Sigmoid colon (tissue), 7 donors: ENCODE data around the gene PALMD. TPM values are rescaled to one million over a fixed set of nuclear protein-coding genes. Genes with fewer than 3 reads are reported as not detected.

Experiments used
- DNase-seq: peaks from one replicate; pipeline ENCODE4 v3.0.0-alpha.2; 2019
- H3K27ac ChIP-seq, 4 donors: fragments of 200-600 bp; sonication (generic); one replicate each; pipeline ENCODE4 v1.5.1; 2016 to 2019; ENCODE audit warnings: mild to moderate bottlenecking in 1 of 4
- H3K27me3 ChIP-seq, 3 donors: fragments of 200-600 bp; sonication (generic); one replicate each; pipeline ENCODE4 v1.5.1; 2019; ENCODE audit warnings: mild to moderate bottlenecking in 1 of 3
- H3K36me3 ChIP-seq, 4 donors: fragments of 200-600 bp; sonication (generic); one replicate each; pipeline ENCODE4 v1.5.1; 2016 to 2019
- H3K4me1 ChIP-seq, 4 donors: fragments of 200-600 bp; sonication (generic); one replicate each; pipeline ENCODE4 v1.5.1; 2017 to 2019
- H3K4me3 ChIP-seq, 4 donors: fragments of 200-600 bp; sonication (generic); one replicate each; pipeline ENCODE4 v1.5.1; 2017 to 2019; ENCODE audit warnings: mild to moderate bottlenecking in 2 of 4, moderate library complexity in 1 of 4
- H3K9me3 ChIP-seq, 4 donors: fragments of 200-600 bp in 3 of 4; sonication (generic) in 3 of 4; one replicate each; pipeline versions ENCODE4 v1.5.1 to v1.6.1; 2013 to 2019
- EP300 ChIP-seq, 4 donors: sonication (generic); formaldehyde crosslinking; IDR thresholded peaks; one replicate each; pipeline ENCODE4 v1.6.1; 2017; ENCODE audit warnings: antibody characterized with exemption in 4 of 4
- POLR2A ChIP-seq, 2 donors: fragments of 450-650 bp; IDR thresholded peaks; one replicate each; pipeline ENCODE4 v1.6.1; 2016; ENCODE audit warnings: antibody characterized with exemption in 2 of 2, mild to moderate bottlenecking in 2 of 2, moderate library complexity in 2 of 2
- POLR2AphosphoS5 ChIP-seq, 4 donors: sonication (generic); formaldehyde crosslinking; IDR thresholded peaks; one replicate each; pipeline ENCODE4 v1.6.1; 2017; ENCODE audit warnings: antibody characterized with exemption in 4 of 4
- WGBS, 2 donors: extraction: QIAGEN DNeasy Blood & Tissue Kit; methylation state at CpG; one replicate each; pipeline ENCODE4 v1.1.7; 2013; 5-methylcytosine and 5-hydroxymethylcytosine counted together
- intact Hi-C: fragments of 100-400 bp; cut with DNase I; formaldehyde crosslinking; loops from one replicate; pipeline ENCODE4 v1.15.1; 2023
- polyA plus RNA-seq, 3 donors: library from polyadenylated mRNA; stranded (reverse); fragments of 200-250 nt; gene quantifications; one replicate each; pipeline ENCODE4 v1.2.3, GENCODE V29; 2013
- total RNA-seq, 4 donors: library from RNA; depleted of rRNA; stranded (reverse); fragments of >200 nt; gene quantifications; one replicate each; pipeline ENCODE4 v1.1.0, GENCODE V29; 2016
- TF ChIP-seq, protein P1 (sequence below), 4 experiments: fragments of 450-650 bp in 3 of 4; fragments of 200-600 bp in 1 of 4; IDR thresholded peaks; one replicate each; pipeline ENCODE4 v1.5.1; 2016 to 2019; ENCODE audit warnings: antibody characterized with exemption in 4 of 4, mild to moderate bottlenecking in 3 of 4, moderate library complexity in 2 of 4
- donor health status: healthy with polysubstance abuse.
- donor health status: Bipolar disorder and iron deficiency.
- donor health status: healthy.

Gene PALMD
- total and polyA plus RNA-seq, 7 donors: 0.92 to 20.2 (median 8.1) TPM

DNA sequence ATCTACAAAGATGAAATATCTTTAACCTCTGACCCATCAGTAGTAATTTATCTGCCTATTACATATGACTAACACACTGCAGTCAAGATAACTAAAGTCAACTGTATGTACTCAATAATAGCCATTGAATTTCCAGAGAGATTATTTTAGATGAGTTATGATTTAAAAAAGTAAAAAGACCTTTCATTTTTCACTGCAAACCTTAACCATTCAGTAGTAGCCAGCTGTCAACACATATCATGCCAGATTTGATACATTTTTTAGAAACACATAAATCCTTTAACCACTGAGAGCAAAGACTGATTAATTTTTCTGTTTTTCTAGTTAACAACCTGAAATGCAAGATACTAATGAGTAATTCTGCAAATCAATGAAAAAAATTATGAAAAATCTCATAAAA is 31.0 kb downstream of the PALMD start:
- TF ChIP-seq POLR2A (IDR thresholded peaks at IDR 0.05): no peak
- TF ChIP-seq, protein P1, sequence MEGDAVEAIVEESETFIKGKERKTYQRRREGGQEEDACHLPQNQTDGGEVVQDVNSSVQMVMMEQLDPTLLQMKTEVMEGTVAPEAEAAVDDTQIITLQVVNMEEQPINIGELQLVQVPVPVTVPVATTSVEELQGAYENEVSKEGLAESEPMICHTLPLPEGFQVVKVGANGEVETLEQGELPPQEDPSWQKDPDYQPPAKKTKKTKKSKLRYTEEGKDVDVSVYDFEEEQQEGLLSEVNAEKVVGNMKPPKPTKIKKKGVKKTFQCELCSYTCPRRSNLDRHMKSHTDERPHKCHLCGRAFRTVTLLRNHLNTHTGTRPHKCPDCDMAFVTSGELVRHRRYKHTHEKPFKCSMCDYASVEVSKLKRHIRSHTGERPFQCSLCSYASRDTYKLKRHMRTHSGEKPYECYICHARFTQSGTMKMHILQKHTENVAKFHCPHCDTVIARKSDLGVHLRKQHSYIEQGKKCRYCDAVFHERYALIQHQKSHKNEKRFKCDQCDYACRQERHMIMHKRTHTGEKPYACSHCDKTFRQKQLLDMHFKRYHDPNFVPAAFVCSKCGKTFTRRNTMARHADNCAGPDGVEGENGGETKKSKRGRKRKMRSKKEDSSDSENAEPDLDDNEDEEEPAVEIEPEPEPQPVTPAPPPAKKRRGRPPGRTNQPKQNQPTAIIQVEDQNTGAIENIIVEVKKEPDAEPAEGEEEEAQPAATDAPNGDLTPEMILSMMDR (IDR thresholded peaks at IDR 0.05): no peak
- no peak for TF ChIP-seq POLR2AphosphoS5 (IDR thresholded peaks at IDR 0.05)
- TF ChIP-seq EP300 (IDR thresholded peaks at IDR 0.05): no peak
- peaks cover 0 to 9% (median 2%) of the 10 kb centered on the region in 4 donors for H3K4me1 ChIP-seq

DNA sequence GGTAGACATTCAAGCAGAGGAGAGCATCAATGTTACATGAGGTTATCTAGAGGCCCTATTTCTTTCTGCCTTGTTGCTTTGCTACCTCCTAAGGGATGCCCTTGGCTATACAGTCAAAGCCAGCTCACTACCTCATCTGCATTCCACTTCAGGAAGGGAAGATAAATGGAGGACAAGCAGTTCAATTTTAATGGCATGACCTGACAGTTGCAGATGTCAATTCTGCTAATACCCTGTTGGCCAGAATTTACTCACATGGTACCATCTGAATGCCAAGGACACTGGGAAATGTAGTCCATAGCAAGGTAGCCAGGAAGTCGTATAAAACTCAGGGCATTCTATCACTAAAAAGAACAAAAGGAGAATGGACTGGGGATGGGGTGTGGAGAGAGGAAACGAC is 31.5 kb downstream of the PALMD start:
- Histone ChIP-seq H3K36me3 (no peaks in the 10 kb centered on the region), H3K27me3 (no peaks in the 10 kb centered on the region), H3K4me3 (no peak overlapping the region), H3K9me3 (no peaks in the 10 kb centered on the region), H3K27ac (no peak overlapping the region), H3K4me1 (peaks cover 0 to 5% (median 2%) of the 10 kb centered on the region in 4 donors)
- WGBS, 2 donors: 88 to 92% methylated on average over 2 of the region's 2 CpGs
- no peak for DNase-seq
- intact Hi-C loops: no loop called here
- TF ChIP-seq POLR2A (IDR thresholded peaks at IDR 0.05) (no peak), EP300 (IDR thresholded peaks at IDR 0.05) (no peak), POLR2AphosphoS5 (IDR thresholded peaks at IDR 0.05) (no peak)
- TF ChIP-seq, protein P1 (IDR thresholded peaks at IDR 0.05): no peak

More for the DNA sequence above, 31.0 kb downstream of the PALMD start:
- Histone ChIP-seq H3K9me3 (no peaks in the 10 kb centered on the region), H3K4me3 (no peak overlapping the region), H3K27me3 (no peaks in the 10 kb centered on the region), H3K27ac (no peak overlapping the region), H3K36me3 (no peaks in the 10 kb centered on the region)
- DNase-seq: no peak
- intact Hi-C loops: no loop called here

DNA sequence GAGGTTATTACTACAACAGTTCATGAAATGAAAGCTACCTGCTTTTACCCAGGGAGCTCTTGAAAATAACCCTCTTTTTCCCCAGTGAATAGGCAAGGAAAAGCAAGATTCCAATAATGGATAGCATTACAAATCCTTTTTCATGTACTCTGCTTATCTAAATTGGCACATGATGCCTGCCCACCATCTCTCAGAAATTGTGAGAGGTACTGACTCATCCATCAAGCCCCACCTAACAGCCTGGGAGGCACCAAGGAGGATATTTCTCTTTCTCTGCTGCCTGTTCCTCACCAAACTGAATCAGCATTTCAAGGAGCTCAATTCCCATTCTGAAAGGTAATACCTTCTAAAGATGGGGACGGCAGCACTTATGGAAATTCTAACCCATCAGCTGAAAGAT is 34.4 kb downstream of the PALMD start:
- intact Hi-C loops: no loop called here
- Histone ChIP-seq H3K36me3 (no peaks in the 10 kb centered on the region), H3K27ac (no peak overlapping the region), H3K4me1 (peaks cover 0 to 4% (median under 1%) of the 10 kb centered on the region in 4 donors), H3K9me3 (no peaks in the 10 kb centered on the region), H3K27me3 (no peaks in the 10 kb centered on the region), H3K4me3 (no peak overlapping the region)
- TF ChIP-seq POLR2AphosphoS5 (IDR thresholded peaks at IDR 0.05) (no peak), EP300 (IDR thresholded peaks at IDR 0.05) (no peak), POLR2A (IDR thresholded peaks at IDR 0.05) (no peak)
- TF ChIP-seq, protein P1 (IDR thresholded peaks at IDR 0.05): no peak
- WGBS, 2 donors: 89 to 95% methylated on average over 1 of the region's 1 CpG
- no peak for DNase-seq

DNA sequence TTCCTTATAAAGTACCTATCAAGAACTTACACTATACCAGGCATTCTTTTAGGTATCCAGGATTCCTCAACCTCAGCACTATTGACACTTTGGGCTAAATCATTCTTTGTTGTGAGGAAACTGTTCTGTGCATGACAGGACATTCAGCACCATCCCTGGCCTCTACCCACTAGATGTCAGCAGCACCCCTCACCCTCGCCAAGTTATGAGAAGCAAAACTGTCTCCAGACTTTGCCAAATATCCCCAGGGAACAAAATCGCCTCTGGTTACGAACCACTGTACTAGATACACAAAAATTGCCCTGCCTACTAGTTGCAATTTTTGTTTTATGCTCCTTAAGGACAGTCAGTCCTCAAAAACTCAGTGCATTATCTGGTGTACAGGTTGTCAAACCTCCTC is 35.7 kb downstream of the PALMD start:
- Histone ChIP-seq H3K27me3 (no peaks in the 10 kb centered on the region), H3K4me1 (peaks cover 0 to 13% (median 7%) of the 10 kb centered on the region in 4 donors), H3K27ac (no peak overlapping the region), H3K4me3 (no peak overlapping the region), H3K9me3 (no peaks in the 10 kb centered on the region), H3K36me3 (no peaks in the 10 kb centered on the region)
- no peak for DNase-seq
- intact Hi-C loops: no loop called here
- TF ChIP-seq EP300 (IDR thresholded peaks at IDR 0.05): no peak
- TF ChIP-seq, protein P1 (IDR thresholded peaks at IDR 0.05): no peak
- TF ChIP-seq POLR2A (IDR thresholded peaks at IDR 0.05): no peak
- TF ChIP-seq POLR2AphosphoS5 (IDR thresholded peaks at IDR 0.05): no peak
- WGBS, 2 donors: 78 to 88% methylated on average over 3 of the region's 3 CpGs

DNA sequence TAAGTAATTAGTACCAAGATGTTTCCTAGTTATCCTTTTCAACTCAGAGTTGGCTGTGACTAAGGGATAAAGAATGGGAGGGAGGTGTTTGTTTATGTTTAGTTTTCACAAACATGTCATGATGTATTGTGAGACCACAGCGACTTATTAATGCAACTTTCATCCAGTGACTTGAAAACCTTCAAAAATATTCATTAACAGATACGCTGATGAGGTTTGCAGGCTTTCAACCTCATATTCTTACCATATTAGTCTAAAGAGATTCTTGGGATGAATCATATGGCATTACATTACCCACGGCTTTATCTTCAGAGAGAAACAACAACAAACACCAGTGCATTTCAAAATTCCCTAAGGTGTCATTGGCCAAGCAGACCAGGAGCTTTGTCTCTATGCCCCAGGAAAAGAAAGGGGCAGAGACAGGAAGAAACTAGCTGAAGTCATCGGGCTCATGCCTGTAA is 36.4 kb downstream of the PALMD start:
- Histone ChIP-seq H3K27ac (no peak overlapping the region), H3K4me3 (no peak overlapping the region), H3K9me3 (no peaks in the 10 kb centered on the region), H3K36me3 (no peaks in the 10 kb centered on the region), H3K27me3 (no peaks in the 10 kb centered on the region), H3K4me1 (peaks cover 0 to 13% (median 7%) of the 10 kb centered on the region in 4 donors)
- DNase-seq: no peak
- intact Hi-C loops: no loop called here
- TF ChIP-seq POLR2AphosphoS5 (IDR thresholded peaks at IDR 0.05) (no peak), EP300 (IDR thresholded peaks at IDR 0.05) (no peak), POLR2A (IDR thresholded peaks at IDR 0.05) (no peak)
- TF ChIP-seq, protein P1 (IDR thresholded peaks at IDR 0.05): no peak
- 72 to 81% methylated on average over 4 of the region's 4 CpGs for WGBS, 2 donors
